HG02763 (cell line): ENCODE measurements around the gene TBC1D1.
A peak's percentile ranks its signal among the peaks of the same experiment; 100 is the strongest.

ENCODE experiments used
- ATAC-seq: cut with Tn5 transposase; IDR thresholded peaks from one replicate; pipeline ENCODE4 v1.9.1; 2021; ENCODE audit warnings: mild to moderate bottlenecking, moderate library complexity; ENCODE audit not compliant: unreplicated experiment

Gene TBC1D1

GRCh38 chr4:38037612-38038011 lies 146.7 kb downstream of the TBC1D1 start:
- ATAC-seq, result no peak

GRCh38 chr4:38040619-38041018 lies 149.7 kb downstream of the TBC1D1 start:
- ATAC-seq, result no peak

GRCh38 chr4:38044060-38044459 lies 153.2 kb downstream of the TBC1D1 start:
- ATAC-seq, result no peak

GRCh38 chr4:38045289-38045988 lies 154.6 kb downstream of the TBC1D1 start:
- no peak for ATAC-seq

- ATAC-seq, result no peak
Observed at GRCh38 chr4:38046727-38047489, 156.0 kb downstream of the TBC1D1 start.

- no peak for ATAC-seq
Observed at GRCh38 chr4:38049545-38050170, 158.8 kb downstream of the TBC1D1 start.

- no peak for ATAC-seq
Observed at GRCh38 chr4:38050560-38051350, 159.9 kb downstream of the TBC1D1 start.

GRCh38 chr4:38055566-38055965 lies 164.7 kb downstream of the TBC1D1 start:
- ATAC-seq, result no peak

- no peak for ATAC-seq
Observed at GRCh38 chr4:38056011-38056685, 165.3 kb downstream of the TBC1D1 start.

GRCh38 chr4:38058151-38058550 lies 167.3 kb downstream of the TBC1D1 start:
- ATAC-seq, result no peak

GRCh38 chr4:38060829-38061431 lies 170.0 kb downstream of the TBC1D1 start:
- ATAC-seq, result no peak

- ATAC-seq, result peak; percentile 53
Observed at GRCh38 chr4:38062088-38062775, 171.3 kb downstream of the TBC1D1 start.

GRCh38 chr4:38062776-38063097 lies 171.9 kb downstream of the TBC1D1 start:
- ATAC-seq, result no peak

GRCh38 chr4:38065176-38065575 lies 174.3 kb downstream of the TBC1D1 start:
- no peak for ATAC-seq

GRCh38 chr4:38065900-38066299 lies 175.0 kb downstream of the TBC1D1 start:
- no peak for ATAC-seq

- no peak for ATAC-seq
Observed at GRCh38 chr4:38067499-38067898, 176.6 kb downstream of the TBC1D1 start.

- ATAC-seq, result no peak
Observed at GRCh38 chr4:38068107-38068506, 177.2 kb downstream of the TBC1D1 start.

- no peak for ATAC-seq
Observed at GRCh38 chr4:38069271-38069760, 178.4 kb downstream of the TBC1D1 start.

- ATAC-seq, result no peak
Observed at GRCh38 chr4:38071801-38072431, 181.0 kb downstream of the TBC1D1 start.
